Tibial nerve (tissue), 3 donors: ENCODE measurements around the gene FLCN.

Experiments
- POLR2A ChIP-seq, 2 donors: fragments of 450-650 bp; IDR thresholded peaks; one replicate each; pipeline ENCODE4 v1.6.1; 2017; ENCODE audit warnings: antibody characterized with exemption in 2 of 2, mild to moderate bottlenecking in 2 of 2, moderate library complexity in 2 of 2
- TF ChIP-seq, protein P1 (sequence below), 5 experiments: fragments of 200-600 bp in 3 of 5; fragments of 450-650 bp in 2 of 5; sonication (generic) in 3 of 5; IDR thresholded peaks; one replicate each; pipeline ENCODE4 v1.5.1; 2016 to 2019; ENCODE audit warnings: antibody characterized with exemption in 5 of 5, mild to moderate bottlenecking in 3 of 5, moderate library complexity in 2 of 5

DNA sequence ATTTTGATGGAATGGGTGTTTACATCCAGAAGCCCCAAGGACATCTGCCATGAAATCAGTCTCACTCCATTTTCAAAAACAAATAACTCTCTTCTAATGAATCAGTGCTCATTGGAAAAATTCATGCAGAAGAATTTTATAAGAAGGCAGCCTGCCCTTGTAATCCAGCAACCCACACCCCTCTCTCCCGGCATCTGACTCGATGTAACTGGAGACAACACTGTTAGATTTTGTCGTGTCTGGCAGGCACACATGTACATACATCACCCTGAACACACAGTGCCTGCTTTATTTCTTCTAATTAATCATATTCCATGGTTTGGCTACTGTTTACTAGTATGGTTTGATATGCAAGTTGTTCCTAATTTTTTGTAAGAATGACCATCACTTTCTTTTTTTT lies 19.0 kb downstream of the FLCN start:
- no peak for TF ChIP-seq POLR2A (IDR thresholded peaks at IDR 0.05)
- TF ChIP-seq, protein P1, sequence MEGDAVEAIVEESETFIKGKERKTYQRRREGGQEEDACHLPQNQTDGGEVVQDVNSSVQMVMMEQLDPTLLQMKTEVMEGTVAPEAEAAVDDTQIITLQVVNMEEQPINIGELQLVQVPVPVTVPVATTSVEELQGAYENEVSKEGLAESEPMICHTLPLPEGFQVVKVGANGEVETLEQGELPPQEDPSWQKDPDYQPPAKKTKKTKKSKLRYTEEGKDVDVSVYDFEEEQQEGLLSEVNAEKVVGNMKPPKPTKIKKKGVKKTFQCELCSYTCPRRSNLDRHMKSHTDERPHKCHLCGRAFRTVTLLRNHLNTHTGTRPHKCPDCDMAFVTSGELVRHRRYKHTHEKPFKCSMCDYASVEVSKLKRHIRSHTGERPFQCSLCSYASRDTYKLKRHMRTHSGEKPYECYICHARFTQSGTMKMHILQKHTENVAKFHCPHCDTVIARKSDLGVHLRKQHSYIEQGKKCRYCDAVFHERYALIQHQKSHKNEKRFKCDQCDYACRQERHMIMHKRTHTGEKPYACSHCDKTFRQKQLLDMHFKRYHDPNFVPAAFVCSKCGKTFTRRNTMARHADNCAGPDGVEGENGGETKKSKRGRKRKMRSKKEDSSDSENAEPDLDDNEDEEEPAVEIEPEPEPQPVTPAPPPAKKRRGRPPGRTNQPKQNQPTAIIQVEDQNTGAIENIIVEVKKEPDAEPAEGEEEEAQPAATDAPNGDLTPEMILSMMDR (IDR thresholded peaks at IDR 0.05) = no peak
